GM10266 (cell line): ENCODE data around the gene FADS6.

Source experiments
- DNase-seq: peaks from one replicate; pipeline ENCODE4 v3.0.0; 2012; ENCODE audit errors: extremely low spot score
- TF ChIP-seq, protein P1 (sequence below): IDR thresholded peaks from 2 replicates; pipeline ENCODE4 v1.5.1; 2012; ENCODE audit warnings: mild to moderate bottlenecking, low read depth; ENCODE audit not compliant: control insufficient read depth, insufficient read depth; ENCODE audit errors: missing control alignments

Gene FADS6

DNA sequence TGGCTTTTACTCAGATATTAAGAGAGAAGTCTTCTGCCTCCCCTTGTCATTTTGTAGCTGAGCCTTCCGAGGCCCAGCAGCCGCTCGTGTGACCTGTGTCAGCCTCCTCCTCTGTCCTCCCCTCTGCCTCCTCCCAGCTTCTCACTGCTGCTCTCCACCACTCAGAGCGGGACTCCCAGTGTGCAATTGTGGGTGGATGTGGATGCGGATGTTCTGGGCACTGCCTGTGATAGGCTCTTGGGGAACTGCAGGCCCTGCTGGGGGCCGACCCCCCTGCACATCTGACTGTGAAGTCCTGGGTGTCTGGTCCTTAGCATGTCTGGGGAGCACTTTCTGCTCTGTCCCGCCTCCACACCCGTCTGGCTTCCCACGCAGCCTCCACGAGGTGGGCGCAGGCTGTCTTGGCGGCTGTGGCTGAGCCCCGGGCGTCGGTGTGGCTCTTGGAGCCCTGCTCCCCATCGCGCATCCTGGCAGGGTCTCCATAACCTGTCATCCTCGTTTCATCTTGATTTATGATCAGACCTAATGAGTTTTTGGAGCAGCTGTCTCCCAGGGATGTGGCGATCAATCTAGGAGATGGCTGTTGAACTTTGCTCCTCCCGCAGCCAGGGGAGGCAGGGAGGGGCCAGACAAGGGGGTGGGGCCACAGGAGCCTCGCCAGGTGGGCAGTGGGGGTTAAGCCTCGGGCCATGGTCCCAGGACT lies 61.8 kb downstream of the FADS6 start:
- DNase-seq, result no peak
- TF ChIP-seq, protein P1, sequence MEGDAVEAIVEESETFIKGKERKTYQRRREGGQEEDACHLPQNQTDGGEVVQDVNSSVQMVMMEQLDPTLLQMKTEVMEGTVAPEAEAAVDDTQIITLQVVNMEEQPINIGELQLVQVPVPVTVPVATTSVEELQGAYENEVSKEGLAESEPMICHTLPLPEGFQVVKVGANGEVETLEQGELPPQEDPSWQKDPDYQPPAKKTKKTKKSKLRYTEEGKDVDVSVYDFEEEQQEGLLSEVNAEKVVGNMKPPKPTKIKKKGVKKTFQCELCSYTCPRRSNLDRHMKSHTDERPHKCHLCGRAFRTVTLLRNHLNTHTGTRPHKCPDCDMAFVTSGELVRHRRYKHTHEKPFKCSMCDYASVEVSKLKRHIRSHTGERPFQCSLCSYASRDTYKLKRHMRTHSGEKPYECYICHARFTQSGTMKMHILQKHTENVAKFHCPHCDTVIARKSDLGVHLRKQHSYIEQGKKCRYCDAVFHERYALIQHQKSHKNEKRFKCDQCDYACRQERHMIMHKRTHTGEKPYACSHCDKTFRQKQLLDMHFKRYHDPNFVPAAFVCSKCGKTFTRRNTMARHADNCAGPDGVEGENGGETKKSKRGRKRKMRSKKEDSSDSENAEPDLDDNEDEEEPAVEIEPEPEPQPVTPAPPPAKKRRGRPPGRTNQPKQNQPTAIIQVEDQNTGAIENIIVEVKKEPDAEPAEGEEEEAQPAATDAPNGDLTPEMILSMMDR, result no peak

DNA sequence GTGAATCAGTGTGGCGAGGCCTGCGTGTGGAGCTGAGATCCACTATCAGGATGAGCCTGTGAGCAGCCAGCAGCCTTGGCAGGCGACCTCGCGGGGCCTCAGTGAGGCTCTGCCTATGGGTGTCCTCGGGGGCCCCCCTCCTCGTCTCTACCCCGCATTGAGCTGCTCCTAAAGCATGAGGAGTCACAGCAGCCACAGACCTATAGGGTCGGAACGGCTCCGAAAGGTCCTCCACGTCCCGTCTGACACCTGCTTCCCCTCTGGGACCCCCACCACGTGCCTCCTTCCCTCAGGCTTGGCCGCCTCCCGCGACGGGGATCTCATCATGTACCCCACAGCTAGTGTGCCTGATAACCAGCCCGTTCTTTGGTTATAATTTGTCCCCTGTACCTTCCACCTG lies 62.6 kb downstream of the FADS6 start:
- TF ChIP-seq, protein P1, result no peak
- DNase-seq, result no peak

DNA sequence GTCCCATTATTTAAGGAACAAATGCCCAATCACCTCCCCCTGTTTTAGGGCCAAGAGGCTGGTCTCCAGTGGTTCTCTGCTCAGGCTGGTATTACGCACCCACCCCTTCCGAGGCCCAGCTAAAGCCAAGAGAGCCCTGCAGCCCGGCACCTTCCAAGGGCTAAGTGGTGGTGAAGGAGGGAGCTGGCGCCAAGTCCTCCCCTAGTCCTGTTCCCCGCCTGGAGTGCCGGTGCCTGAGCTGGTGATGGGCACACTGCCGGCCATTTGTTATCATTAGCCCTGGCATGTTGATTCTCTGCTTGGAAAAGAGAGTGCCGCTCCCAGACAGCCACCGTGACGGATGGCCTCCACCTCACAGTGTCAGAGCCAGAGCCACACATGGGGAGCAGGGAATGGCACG lies 65.6 kb downstream of the FADS6 start:
- TF ChIP-seq, protein P1, result no peak
- no peak for DNase-seq
